H9 (cell line): Measurements from ENCODE around the gene CNTFR. TPM values are rescaled to one million over a fixed set of nuclear protein-coding genes. Genes with fewer than 3 reads are reported as not detected.
A peak's percentile ranks its signal among the peaks of the same experiment; 100 is the strongest.

Experiments
- DNase-seq: peaks from one replicate; pipeline ENCODE4 v3.0.0-alpha.2; 2017
- H2AFZ ChIP-seq: one replicate; pipeline ENCODE4 v1.6.1; 2013; ENCODE audit warnings: mild to moderate bottlenecking, low read length, control low read depth, moderate library complexity
- H2AK5ac ChIP-seq: 2 replicates; pipeline ENCODE4 v1.6.1; 2013; ENCODE audit warnings: low read length, control low read depth, mixed read lengths; ENCODE audit not compliant: insufficient read length
- H2BK120ac ChIP-seq: one replicate; pipeline ENCODE4 v1.6.1; 2013; ENCODE audit warnings: low read depth, mild to moderate bottlenecking, low read length, control low read depth, inconsistent platforms; ENCODE audit not compliant: poor library complexity, severe bottlenecking
- H2BK12ac ChIP-seq: 2 replicates; pipeline ENCODE4 v1.6.1; 2013; ENCODE audit warnings: low read length, control low read depth, mixed read lengths, low read depth; ENCODE audit not compliant: insufficient read length
- H2BK15ac ChIP-seq: 2 replicates; pipeline ENCODE4 v1.6.1; 2013; ENCODE audit warnings: low read depth, low read length, control low read depth
- H2BK20ac ChIP-seq: one replicate; pipeline ENCODE4 v1.6.1; 2013; ENCODE audit warnings: low read depth, mild to moderate bottlenecking, low read length, control low read depth, inconsistent platforms; ENCODE audit not compliant: poor library complexity, severe bottlenecking
- H2BK5ac ChIP-seq: 2 replicates; pipeline ENCODE4 v1.6.1; 2013; ENCODE audit warnings: low read length, control low read depth, mixed read lengths; ENCODE audit not compliant: insufficient read length
- H3K14ac ChIP-seq: 2 replicates; pipeline ENCODE4 v1.6.1; 2013; ENCODE audit warnings: low read length, control low read depth; ENCODE audit not compliant: insufficient read depth
- H3K18ac ChIP-seq: 2 replicates; pipeline ENCODE4 v1.6.1; 2013; ENCODE audit warnings: low read depth, mild to moderate bottlenecking, mixed read lengths, low read length, control low read depth; ENCODE audit not compliant: insufficient read length
- H3K23ac ChIP-seq: 2 replicates; pipeline ENCODE4 v1.6.1; 2013; ENCODE audit warnings: low read length, control low read depth, mixed read lengths, low read depth; ENCODE audit not compliant: insufficient read length
- H3K23me2 ChIP-seq: 2 replicates; pipeline ENCODE4 v1.6.1; 2013; ENCODE audit warnings: low read depth, mild to moderate bottlenecking, mixed read lengths, low read length, control low read depth; ENCODE audit not compliant: insufficient read length, poor library complexity, severe bottlenecking
- H3K27ac ChIP-seq: 2 replicates; pipeline ENCODE4 v1.5.1; 2013; ENCODE audit warnings: low read length, control low read depth, mixed read lengths, low read depth; ENCODE audit not compliant: insufficient read length
- H3K27me3 ChIP-seq: 2 replicates; pipeline ENCODE4 v1.6.1; 2013; ENCODE audit warnings: low read length, control low read depth, inconsistent platforms; ENCODE audit not compliant: insufficient read depth
- H3K4ac ChIP-seq: 2 replicates; pipeline ENCODE4 v1.6.1; 2013; ENCODE audit warnings: low read depth, mild to moderate bottlenecking, control low read depth, inconsistent platforms, low read length, moderate library complexity
- H3K4me1 ChIP-seq: 2 replicates; pipeline ENCODE4 v1.6.1; 2013; ENCODE audit warnings: low read length, control low read depth, inconsistent platforms; ENCODE audit not compliant: insufficient read depth
- H3K4me2 ChIP-seq: 2 replicates; pipeline ENCODE4 v1.6.1; 2013; ENCODE audit warnings: low read length, control low read depth, mixed read lengths; ENCODE audit not compliant: insufficient read length, insufficient read depth
- H3K56ac ChIP-seq: 2 replicates; pipeline ENCODE4 v1.6.1; 2013; ENCODE audit warnings: low read depth, mild to moderate bottlenecking, mixed read lengths, low read length, control low read depth; ENCODE audit not compliant: insufficient read length
- H3K79me1 ChIP-seq: 2 replicates; pipeline ENCODE4 v1.6.1; 2013; ENCODE audit warnings: low read depth, mild to moderate bottlenecking, moderate library complexity, low read length, control low read depth, inconsistent platforms; ENCODE audit not compliant: insufficient read depth, poor library complexity, severe bottlenecking
- H3K79me2 ChIP-seq: 2 replicates; pipeline ENCODE4 v1.6.1; 2013; ENCODE audit warnings: low read length, control low read depth, inconsistent platforms; ENCODE audit not compliant: insufficient read depth
- H3K9ac ChIP-seq: 2 replicates; pipeline ENCODE4 v1.6.1; 2013; ENCODE audit warnings: low read length, control low read depth, mixed read lengths; ENCODE audit not compliant: insufficient read length; ENCODE audit errors: extremely low read depth
- H3K9me3 ChIP-seq: one replicate; pipeline ENCODE4 v1.6.1; 2013; ENCODE audit warnings: low read depth, low read length, inconsistent platforms; ENCODE audit not compliant: control insufficient read depth
- H3T11ph ChIP-seq: one replicate; pipeline ENCODE4 v1.6.1; 2013; ENCODE audit warnings: mild to moderate bottlenecking, low read length, control low read depth, inconsistent platforms
- H4K20me1 ChIP-seq: one replicate; pipeline ENCODE4 v1.6.1; 2013; ENCODE audit not compliant: control insufficient read depth, insufficient read length, insufficient read depth
- H4K5ac ChIP-seq: 2 replicates; pipeline ENCODE4 v1.6.1; 2013; ENCODE audit warnings: low read depth, mild to moderate bottlenecking, mixed read lengths, low read length, control low read depth; ENCODE audit not compliant: insufficient read length
- H4K8ac ChIP-seq: replicated peaks from 2 replicates; pipeline ENCODE4 v1.6.1; 2013; ENCODE audit warnings: low read length, control low read depth, mixed read lengths, low read depth; ENCODE audit not compliant: insufficient read length
- H4K91ac ChIP-seq: 2 replicates; pipeline ENCODE4 v1.6.1; 2013; ENCODE audit warnings: low read depth, mild to moderate bottlenecking, moderate library complexity, mixed read lengths, low read length, control low read depth; ENCODE audit not compliant: insufficient read length
- H3K27ac Mint-ChIP-seq, 3 experiments: 2 replicates in 2 of 3; 3 replicates in 1 of 3; pipeline ENCODE4 v1.8.0; 2020 to 2021; ENCODE audit warnings: mixed read lengths in 3 of 3, mild to moderate bottlenecking in 1 of 3, moderate library complexity in 1 of 3
- H3K27me3 Mint-ChIP-seq: 2 replicates; pipeline ENCODE4 v1.8.0; 2021; ENCODE audit warnings: low read depth, mild to moderate bottlenecking, moderate library complexity, mixed read lengths
- H3K36me3 Mint-ChIP-seq, 3 experiments: 2 replicates in 2 of 3; 3 replicates in 1 of 3; pipeline ENCODE4 v1.8.0; 2020 to 2021; ENCODE audit warnings: low read depth in 3 of 3, mixed read lengths in 3 of 3; ENCODE audit not compliant: insufficient read depth in 1 of 3
- H3K4me1 Mint-ChIP-seq, 2 experiments: 2 replicates each; pipeline ENCODE4 v1.8.0; 2020; ENCODE audit warnings: mixed read lengths in 2 of 2
- H3K4me3 Mint-ChIP-seq, 2 experiments: 2 replicates in 1 of 2; 3 replicates in 1 of 2; pipeline ENCODE4 v1.8.0; 2020 to 2021; ENCODE audit warnings: mild to moderate bottlenecking in 2 of 2, mixed read lengths in 2 of 2, moderate library complexity in 1 of 2
- H3K9me3 Mint-ChIP-seq, 2 experiments: 2 replicates in 1 of 2; 3 replicates in 1 of 2; pipeline ENCODE4 v1.8.0; 2020; ENCODE audit warnings: mild to moderate bottlenecking in 2 of 2, mixed read lengths in 2 of 2, moderate library complexity in 1 of 2
- WGBS: extraction: QIAGEN DNeasy Blood & Tissue Kit; methylation state at CpG from one replicate; pipeline ENCODE4 v1.1.7; 2013; ENCODE audit warnings: missing lambda C conversion rate, low lambda C conversion rate, mixed read lengths; ENCODE audit not compliant: insufficient read length; ENCODE audit errors: extremely low coverage; 5-methylcytosine and 5-hydroxymethylcytosine counted together
- total RNA-seq: library from RNA; stranded (reverse); gene quantifications from 2 replicates; pipeline ENCODE4 v1.2.1, GENCODE V29; 2021
- TF ChIP-seq, protein P1 (sequence below): fragments of 200-600 bp; sonication (generic); conservative IDR thresholded peaks from 3 replicates; pipeline ENCODE4 v1.8.0; 2021; ENCODE audit warnings: antibody characterized with exemption, mild to moderate bottlenecking

CNTFR gene
- total RNA-seq, 1 experiment from 2014 or later = 0.55 TPM

GRCh38 chr9:34562135-34562745 is 27.3 kb downstream of the CNTFR start:
- no peaks in the 10 kb centered on the region for H3K23me2 ChIP-seq
- H3K27me3 ChIP-seq = no peaks in the 10 kb centered on the region
- H2BK20ac ChIP-seq = no peak overlapping the region
- no peak overlapping the region for H2AFZ ChIP-seq
- no peak overlapping the region for H2BK12ac ChIP-seq
- no peak overlapping the region for H2BK120ac ChIP-seq
- no peak overlapping the region for H3K4ac ChIP-seq
- no peak overlapping the region for H3K18ac ChIP-seq
- H3K36me3 Mint-ChIP-seq = no peaks in the 10 kb centered on the region
- H3K79me1 ChIP-seq = no peaks in the 10 kb centered on the region
- H4K5ac ChIP-seq = no peak overlapping the region
- no peak overlapping the region for H3K27ac ChIP-seq
- no peak overlapping the region for H3K9ac ChIP-seq
- no peaks in the 10 kb centered on the region for H3K9me3 ChIP-seq
- H3K27ac Mint-ChIP-seq = no peak overlapping the region
- no peak overlapping the region for H3K14ac ChIP-seq
- H3K23ac ChIP-seq = no peak overlapping the region
- 0 out of 5 replicates have a peak, but pooled peaks cover 0 to 2% of the 10 kb centered on the region in 2 experiments for H3K9me3 Mint-ChIP-seq
- H4K91ac ChIP-seq = no peak overlapping the region
- H3K4me1 Mint-ChIP-seq = peaks cover 25 to 38% of the 10 kb centered on the region in 2 experiments
- peaks cover 8% of the 10 kb centered on the region; the same call in 1 of the 2 replicates for H3K4me1 ChIP-seq
- no peak overlapping the region for H2BK5ac ChIP-seq
- no peak overlapping the region for H3K4me3 Mint-ChIP-seq
- no peaks in the 10 kb centered on the region for H4K20me1 ChIP-seq
- no peaks in the 10 kb centered on the region for H3K79me2 ChIP-seq
- H2BK15ac ChIP-seq = no peak overlapping the region
- no peak for DNase-seq
- WGBS = no CpG with 5 or more reads among the region's 7 CpGs
- TF ChIP-seq, protein P1, sequence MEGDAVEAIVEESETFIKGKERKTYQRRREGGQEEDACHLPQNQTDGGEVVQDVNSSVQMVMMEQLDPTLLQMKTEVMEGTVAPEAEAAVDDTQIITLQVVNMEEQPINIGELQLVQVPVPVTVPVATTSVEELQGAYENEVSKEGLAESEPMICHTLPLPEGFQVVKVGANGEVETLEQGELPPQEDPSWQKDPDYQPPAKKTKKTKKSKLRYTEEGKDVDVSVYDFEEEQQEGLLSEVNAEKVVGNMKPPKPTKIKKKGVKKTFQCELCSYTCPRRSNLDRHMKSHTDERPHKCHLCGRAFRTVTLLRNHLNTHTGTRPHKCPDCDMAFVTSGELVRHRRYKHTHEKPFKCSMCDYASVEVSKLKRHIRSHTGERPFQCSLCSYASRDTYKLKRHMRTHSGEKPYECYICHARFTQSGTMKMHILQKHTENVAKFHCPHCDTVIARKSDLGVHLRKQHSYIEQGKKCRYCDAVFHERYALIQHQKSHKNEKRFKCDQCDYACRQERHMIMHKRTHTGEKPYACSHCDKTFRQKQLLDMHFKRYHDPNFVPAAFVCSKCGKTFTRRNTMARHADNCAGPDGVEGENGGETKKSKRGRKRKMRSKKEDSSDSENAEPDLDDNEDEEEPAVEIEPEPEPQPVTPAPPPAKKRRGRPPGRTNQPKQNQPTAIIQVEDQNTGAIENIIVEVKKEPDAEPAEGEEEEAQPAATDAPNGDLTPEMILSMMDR = peak; percentile 91
- no peak overlapping the region for H4K8ac ChIP-seq
- no peak overlapping the region for H3K56ac ChIP-seq
- no peak overlapping the region for H2AK5ac ChIP-seq
- no peak overlapping the region for H3T11ph ChIP-seq
- no peak overlapping the region for H3K4me2 ChIP-seq
- peaks cover 35% of the 10 kb centered on the region for H3K27me3 Mint-ChIP-seq
